HepG2 (cell line): Measurements from ENCODE around the gene KRT77. TPM values are rescaled to one million over a fixed set of nuclear protein-coding genes. Genes with fewer than 3 reads are reported as not detected.

Experiments
- BRCA1 ChIP-seq: sonication (generic); formaldehyde crosslinking; IDR thresholded peaks from 2 replicates; pipeline ENCODE4 v1.4.0; 2020; ENCODE audit warnings: missing genetic modification reagents
- EP300 ChIP-seq, 3 experiments: sonication (generic) in 1 of 3; formaldehyde crosslinking in 1 of 3; IDR thresholded peaks; 2 replicates each; pipeline versions ENCODE4 v1.5.1 to v1.6.1; 2011 to 2020; ENCODE audit warnings: low read depth in 2 of 3, low read length in 2 of 3, borderline replicate concordance in 1 of 3, improper control_type of control experiment in 1 of 3, mild to moderate bottlenecking in 1 of 3, missing genetic modification reagents in 1 of 3, moderate library complexity in 1 of 3
- ERF ChIP-seq: IDR thresholded peaks from 2 replicates; pipeline ENCODE4 v1.6.1; 2018; ENCODE audit warnings: missing biosample characterization, missing genetic modification reagents
- FOXC1 ChIP-seq: sonication (generic); formaldehyde crosslinking; IDR thresholded peaks from 2 replicates; pipeline ENCODE4 v1.8.0; 2022; ENCODE audit warnings: mild to moderate bottlenecking, missing genetic modification reagents, borderline replicate concordance
- HES4 ChIP-seq: sonication (generic); formaldehyde crosslinking; IDR thresholded peaks from 2 replicates; pipeline ENCODE4 v1.9.0; 2021; ENCODE audit warnings: mild to moderate bottlenecking, missing genetic modification reagents, borderline replicate concordance
- PHF20 ChIP-seq: sonication (generic); formaldehyde crosslinking; IDR thresholded peaks from 2 replicates; pipeline ENCODE4 v1.5.0; 2020; ENCODE audit warnings: mild to moderate bottlenecking, missing genetic modification reagents
- ZBTB25 ChIP-seq: IDR thresholded peaks from 2 replicates; pipeline ENCODE4 v1.6.1; 2018; ENCODE audit warnings: missing genetic modification reagents
- ZBTB26 ChIP-seq: IDR thresholded peaks from 2 replicates; pipeline ENCODE4 v1.6.1; 2016; ENCODE audit warnings: missing compliant biosample characterization, missing genetic modification reagents, borderline replicate concordance
- ZNF777 ChIP-seq: sonication (generic); formaldehyde crosslinking; IDR thresholded peaks from 2 replicates; pipeline ENCODE4 v1.4.0; 2020; ENCODE audit warnings: missing genetic modification reagents
- ZNF792 ChIP-seq: IDR thresholded peaks from 2 replicates; pipeline ENCODE4 v1.6.1; 2016
- ZNF883 ChIP-seq: sonication (generic); formaldehyde crosslinking; IDR thresholded peaks from 2 replicates; pipeline ENCODE4 v1.5.1; 2020; ENCODE audit warnings: mild to moderate bottlenecking, missing genetic modification reagents; ENCODE audit errors: not compliant biosample characterization
- polyA plus RNA-seq, 8 experiments: library from polyadenylated mRNA; depleted of rRNA in 3 of 8; stranded (reverse) in 7 of 8; unstranded in 1 of 8; fragments of >200 nt; fragmentation: Illumina TruSeq in 4 of 8; extraction: Trizol in 4 of 8; gene quantifications; 2 replicates each; pipeline versions ENCODE4 v1.2.1 to v1.2.3, GENCODE V29; 2011 to 2016; ENCODE audit warnings: low read depth in 4 of 8, missing spikeins in 1 of 8, mixed read lengths in 1 of 8; ENCODE audit not compliant: insufficient read depth in 1 of 8
- total RNA-seq, 5 experiments: library from RNA; depleted of rRNA; stranded (reverse); fragments of >200 nt; fragmentation: Illumina TruSeq; extraction: Trizol; gene quantifications; 2 replicates each; pipeline ENCODE4 v1.2.3, GENCODE V29; 2016; ENCODE audit warnings: low read depth in 1 of 5
- TF ChIP-seq, protein P1 (sequence below): sonication (generic); formaldehyde crosslinking; IDR thresholded peaks from 2 replicates; pipeline ENCODE4 v1.5.0; 2020; ENCODE audit warnings: mild to moderate bottlenecking, missing genetic modification reagents, borderline replicate concordance
- TF ChIP-seq, protein P2 (sequence below), 2 experiments: sonication (generic) in 1 of 2; formaldehyde crosslinking in 1 of 2; IDR thresholded peaks; 2 replicates each; pipeline versions ENCODE4 v1.4.0 to v1.6.1; 2016 to 2020; ENCODE audit warnings: borderline replicate concordance in 1 of 2, low read depth in 1 of 2, mild to moderate bottlenecking in 1 of 2, missing genetic modification reagents in 1 of 2
- TF ChIP-seq, protein P3 (sequence below): IDR thresholded peaks from 2 replicates; pipeline ENCODE4 v1.6.1; 2018; ENCODE audit warnings: missing genetic modification reagents, mild to moderate bottlenecking, missing compliant biosample characterization
- TF ChIP-seq, protein P4 (sequence below): sonication (generic); formaldehyde crosslinking; IDR thresholded peaks from 2 replicates; pipeline ENCODE4 v1.5.0; 2020; ENCODE audit warnings: missing genetic modification reagents

Gene KRT77
- total and polyA plus RNA-seq, 2 of the 13 experiments (the other 11 are each of a cell fraction or from before 2014, with no cell fraction given) = not detected

- TF ChIP-seq, protein P1, sequence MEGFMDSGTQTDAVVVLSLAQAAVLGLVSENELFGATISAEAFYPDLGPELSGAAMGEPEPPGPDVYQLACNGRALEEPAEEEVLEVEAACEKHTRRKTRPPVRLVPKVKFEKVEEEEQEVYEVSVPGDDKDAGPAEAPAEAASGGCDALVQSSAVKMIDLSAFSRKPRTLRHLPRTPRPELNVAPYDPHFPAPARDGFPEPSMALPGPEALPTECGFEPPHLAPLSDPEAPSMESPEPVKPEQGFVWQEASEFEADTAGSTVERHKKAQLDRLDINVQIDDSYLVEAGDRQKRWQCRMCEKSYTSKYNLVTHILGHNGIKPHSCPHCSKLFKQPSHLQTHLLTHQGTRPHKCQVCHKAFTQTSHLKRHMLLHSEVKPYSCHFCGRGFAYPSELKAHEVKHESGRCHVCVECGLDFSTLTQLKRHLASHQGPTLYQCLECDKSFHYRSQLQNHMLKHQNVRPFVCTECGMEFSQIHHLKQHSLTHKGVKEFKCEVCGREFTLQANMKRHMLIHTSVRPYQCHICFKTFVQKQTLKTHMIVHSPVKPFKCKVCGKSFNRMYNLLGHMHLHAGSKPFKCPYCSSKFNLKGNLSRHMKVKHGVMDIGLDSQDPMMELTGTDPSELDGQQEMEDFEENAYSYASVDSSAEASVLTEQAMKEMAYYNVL = no peak
- TF ChIP-seq, protein P2, sequence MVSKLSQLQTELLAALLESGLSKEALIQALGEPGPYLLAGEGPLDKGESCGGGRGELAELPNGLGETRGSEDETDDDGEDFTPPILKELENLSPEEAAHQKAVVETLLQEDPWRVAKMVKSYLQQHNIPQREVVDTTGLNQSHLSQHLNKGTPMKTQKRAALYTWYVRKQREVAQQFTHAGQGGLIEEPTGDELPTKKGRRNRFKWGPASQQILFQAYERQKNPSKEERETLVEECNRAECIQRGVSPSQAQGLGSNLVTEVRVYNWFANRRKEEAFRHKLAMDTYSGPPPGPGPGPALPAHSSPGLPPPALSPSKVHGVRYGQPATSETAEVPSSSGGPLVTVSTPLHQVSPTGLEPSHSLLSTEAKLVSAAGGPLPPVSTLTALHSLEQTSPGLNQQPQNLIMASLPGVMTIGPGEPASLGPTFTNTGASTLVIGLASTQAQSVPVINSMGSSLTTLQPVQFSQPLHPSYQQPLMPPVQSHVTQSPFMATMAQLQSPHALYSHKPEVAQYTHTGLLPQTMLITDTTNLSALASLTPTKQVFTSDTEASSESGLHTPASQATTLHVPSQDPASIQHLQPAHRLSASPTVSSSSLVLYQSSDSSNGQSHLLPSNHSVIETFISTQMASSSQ (IDR thresholded peaks at IDR 0.05; ENCODE audit: low read depth) = no peak
- TF ChIP-seq, protein P2 (CRISPR knock-in tag; IDR thresholded peaks at IDR 0.05; ENCODE audit: borderline replicate concordance) = no peak
- peak; percentile 72; the same call in 1 of the 2 replicates for TF ChIP-seq ZBTB26 (CRISPR knock-in tag)
- peak; percentile 24 for TF ChIP-seq ZNF883 (CRISPR knock-in tag)
- no peak for TF ChIP-seq PHF20
- TF ChIP-seq ZNF792 (CRISPR knock-in tag) = peak; percentile 65; the same call in 1 of the 2 replicates
- TF ChIP-seq ZNF777 (CRISPR knock-in tag) = peak; percentile 70
- TF ChIP-seq FOXC1 = 0 out of 2 replicates have a peak, but pooled peaks have one; percentile 43
- TF ChIP-seq ERF (CRISPR knock-in tag) = peak; percentile 90
- peak; percentile 65; the same call in 1 of the 2 replicates for TF ChIP-seq HES4
- TF ChIP-seq ZBTB25 (CRISPR knock-in tag) = peak; percentile 38; the same call in 1 of the 2 replicates
- TF ChIP-seq, protein P3, sequence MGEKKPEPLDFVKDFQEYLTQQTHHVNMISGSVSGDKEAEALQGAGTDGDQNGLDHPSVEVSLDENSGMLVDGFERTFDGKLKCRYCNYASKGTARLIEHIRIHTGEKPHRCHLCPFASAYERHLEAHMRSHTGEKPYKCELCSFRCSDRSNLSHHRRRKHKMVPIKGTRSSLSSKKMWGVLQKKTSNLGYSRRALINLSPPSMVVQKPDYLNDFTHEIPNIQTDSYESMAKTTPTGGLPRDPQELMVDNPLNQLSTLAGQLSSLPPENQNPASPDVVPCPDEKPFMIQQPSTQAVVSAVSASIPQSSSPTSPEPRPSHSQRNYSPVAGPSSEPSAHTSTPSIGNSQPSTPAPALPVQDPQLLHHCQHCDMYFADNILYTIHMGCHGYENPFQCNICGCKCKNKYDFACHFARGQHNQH (CRISPR knock-in tag) = peak; percentile 48; the same call in 1 of the 2 replicates
- 0 out of 2 replicates have a peak, but pooled peaks have one; percentile 58 for TF ChIP-seq BRCA1 (CRISPR knock-in tag)
- TF ChIP-seq, protein P4, sequence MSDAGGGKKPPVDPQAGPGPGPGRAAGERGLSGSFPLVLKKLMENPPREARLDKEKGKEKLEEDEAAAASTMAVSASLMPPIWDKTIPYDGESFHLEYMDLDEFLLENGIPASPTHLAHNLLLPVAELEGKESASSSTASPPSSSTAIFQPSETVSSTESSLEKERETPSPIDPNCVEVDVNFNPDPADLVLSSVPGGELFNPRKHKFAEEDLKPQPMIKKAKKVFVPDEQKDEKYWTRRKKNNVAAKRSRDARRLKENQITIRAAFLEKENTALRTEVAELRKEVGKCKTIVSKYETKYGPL (CRISPR knock-in tag) = peak; percentile 81; the same call in 1 of the 2 replicates
- no peak for TF ChIP-seq EP300 (IDR thresholded peaks at IDR 0.05; ENCODE audit: low read depth in 2 of 2, low read length in 2 of 2)
- TF ChIP-seq EP300 (CRISPR knock-in tag; IDR thresholded peaks at IDR 0.05; ENCODE audit: borderline replicate concordance) = no peak
Measured at GRCh38 chr12:52741375-52742195, 38.3 kb upstream of the KRT77 start (continued).
